Endothelial cell of umbilical vein (primary cell): ENCODE data around the gene LHX3. TPM values are rescaled to one million over a fixed set of nuclear protein-coding genes. Genes with fewer than 3 reads are reported as not detected.

ENCODE experiments used
- BruUV-seq: library from RNA; stranded (reverse); fragments of 400-500 nt; replicated peaks from 2 replicates; lab custom pipeline; 2021; lab: Mats Ljungman, UMichigan
- CTCF ChIA-PET: fragments of 300-600, 350-600 bp; sonication (Branson Sonifier 250); formaldehyde crosslinking; loops from one replicate; lab custom pipeline; 2021; ENCODE audit warnings: antibody characterized with exemption, inconsistent platforms; lab: Charles Lee
- POLR2A ChIA-PET: fragments of 300-600, 350-600 bp; sonication (Branson Sonifier 250); formaldehyde crosslinking; loops from one replicate; lab custom pipeline; 2021; ENCODE audit warnings: antibody characterized with exemption, inconsistent platforms; lab: Charles Lee
- DNase-seq: peaks from one replicate; pipeline ENCODE4 v3.0.0-alpha.2; 2011; ENCODE audit warnings: low read depth, low spot score
- FAIRE-seq: peaks from 2 replicates; lab custom pipeline; 2011; peaks lifted over from hg19 to GRCh38; lab: Jason Lieb, UNC
- H2AFZ ChIP-seq: 2 replicates; pipeline ENCODE4 v1.6.0; 2012; ENCODE audit warnings: low read depth, low read length, control low read depth, inconsistent platforms
- H3K27ac ChIP-seq: 2 replicates; pipeline ENCODE4 v1.5.1; 2011; ENCODE audit warnings: low read depth, mild to moderate bottlenecking, control low read depth, low read length, moderate library complexity; ENCODE audit not compliant: insufficient read depth
- H3K27me3 ChIP-seq, 2 experiments: 2 replicates each; pipeline versions ENCODE4 v1.6.0 to v1.6.1; 2011; ENCODE audit warnings: low read length in 2 of 2, mixed read lengths in 1 of 2; ENCODE audit not compliant: control insufficient read depth in 2 of 2, insufficient read depth in 2 of 2
- H3K36me3 ChIP-seq, 2 experiments: 2 replicates in 1 of 2; 3 replicates in 1 of 2; pipeline ENCODE4 v1.5.1; 2011; ENCODE audit warnings: low read length in 2 of 2, mild to moderate bottlenecking in 1 of 2, moderate library complexity in 1 of 2; ENCODE audit not compliant: control insufficient read depth in 2 of 2, insufficient read depth in 2 of 2; ENCODE audit errors: extremely low read depth in 1 of 2
- H3K4me1 ChIP-seq: 3 replicates; pipeline ENCODE4 v1.5.1; 2011; ENCODE audit warnings: mild to moderate bottlenecking, low read length; ENCODE audit not compliant: control insufficient read depth, insufficient read depth; ENCODE audit errors: extremely low read depth
- H3K4me2 ChIP-seq: 2 replicates; pipeline ENCODE4 v1.6.1; 2011; ENCODE audit warnings: low read length, control low read depth, mixed read lengths; ENCODE audit not compliant: insufficient read depth
- H3K4me3 ChIP-seq, 3 experiments: fragments of 200-600 bp in 1 of 3; sonication (generic), shearing (Covaris generic) in 1 of 3; replicated peaks in 1 of 3; 2 replicates each; pipeline ENCODE4 v1.5.1; 2011 to 2016; ENCODE audit warnings: control low read depth in 3 of 3, low read length in 3 of 3, mild to moderate bottlenecking in 2 of 3, inconsistent platforms in 1 of 3, low read depth in 1 of 3, moderate library complexity in 1 of 3; ENCODE audit not compliant: insufficient read depth in 1 of 3
- H3K79me2 ChIP-seq: 2 replicates; pipeline ENCODE4 v1.6.0; 2012; ENCODE audit warnings: low read length, inconsistent platforms; ENCODE audit not compliant: control insufficient read depth, insufficient read depth
- H3K9ac ChIP-seq: replicated peaks from 2 replicates; pipeline ENCODE3; 2011; ENCODE audit warnings: low read length, control low read depth; ENCODE audit not compliant: insufficient read depth; ENCODE audit errors: extremely low read depth
- H3K9me1 ChIP-seq: replicated peaks from 3 replicates; pipeline ENCODE4 v1.6.0; 2011; ENCODE audit warnings: mild to moderate bottlenecking, low read length; ENCODE audit not compliant: control insufficient read depth, insufficient read depth; ENCODE audit errors: extremely low read depth
- H3K9me3 ChIP-seq: replicated peaks from 2 replicates; pipeline ENCODE4 v1.5.1; 2012; ENCODE audit warnings: low read length, inconsistent platforms; ENCODE audit not compliant: control insufficient read depth, insufficient read depth
- H4K20me1 ChIP-seq: replicated peaks from 2 replicates; pipeline ENCODE3; 2011; ENCODE audit warnings: mild to moderate bottlenecking, low read length; ENCODE audit not compliant: control insufficient read depth, insufficient read depth; ENCODE audit errors: extremely low read depth
- CTCF ChIP-seq, 2 donors: IDR thresholded peaks; 1 replicate in 1 of 2; 2 replicates in 1 of 2; pipeline ENCODE4 v1.5.1; 2011; ENCODE audit warnings: low read length in 2 of 2, mild to moderate bottlenecking in 2 of 2, moderate library complexity in 2 of 2, control low read depth in 1 of 2, inconsistent platforms in 1 of 2, low read depth in 1 of 2; ENCODE audit not compliant: insufficient read depth in 1 of 2; ENCODE audit errors: extremely low read depth in 1 of 2
- FOS ChIP-seq: IDR thresholded peaks from 2 replicates; pipeline ENCODE4 v1.6.1; 2011; ENCODE audit warnings: mild to moderate bottlenecking, low read length, moderate library complexity, borderline replicate concordance; ENCODE audit not compliant: insufficient read depth
- GATA2 ChIP-seq: IDR thresholded peaks from 2 replicates; pipeline ENCODE4 v1.7.0; 2011; ENCODE audit warnings: low read depth, mild to moderate bottlenecking, moderate library complexity, mixed read lengths, low read length; ENCODE audit not compliant: insufficient read length, insufficient read depth
- JUN ChIP-seq: IDR thresholded peaks from 2 replicates; pipeline ENCODE4 v1.6.1; 2011; ENCODE audit warnings: borderline replicate concordance, low read depth; ENCODE audit not compliant: insufficient read length, insufficient read depth
- MAX ChIP-seq: IDR thresholded peaks from 2 replicates; pipeline ENCODE4 v1.6.1; 2011; ENCODE audit not compliant: insufficient read depth, insufficient read length
- MYC ChIP-seq: IDR thresholded peaks from one replicate; pipeline ENCODE4 v1.6.1; 2011; ENCODE audit warnings: mild to moderate bottlenecking, low read depth, low read length
- POLR2A ChIP-seq: IDR thresholded peaks from 2 replicates; pipeline ENCODE4 v1.6.1; 2012; ENCODE audit warnings: low read depth, mild to moderate bottlenecking, control low read depth, low read length
- POLR2AphosphoS5 ChIP-seq: IDR thresholded peaks from 2 replicates; pipeline ENCODE4 v1.6.1; 2012; ENCODE audit warnings: low read depth, mild to moderate bottlenecking, control low read depth, low read length, moderate library complexity; ENCODE audit not compliant: insufficient read depth
- dilution Hi-C: fragments of 300-500 bp; cut with MboI; formaldehyde crosslinking; loops from one replicate; pipeline ENCODE4 v1.15.0; 2019; ENCODE audit warnings: low sequenced_read_pairs; ENCODE audit not compliant: extremely low pct_ligation_motif_present
- intact Hi-C: fragments of 100-400 bp; cut with micrococcal nuclease; formaldehyde crosslinking; loops from one replicate; pipeline ENCODE4 v1.10.0; 2022
- polyA plus RNA-seq, 4 experiments: library from polyadenylated mRNA; depleted of rRNA in 3 of 4; stranded (reverse) in 3 of 4; unstranded in 1 of 4; fragments of >200 nt; gene quantifications; 2 replicates each; pipeline versions ENCODE4 v1.2.1 to v1.2.3, GENCODE V29; 2011 to 2012; ENCODE audit warnings: missing spikeins in 1 of 4
- total RNA-seq: library from RNA; stranded (reverse); gene quantifications from 2 replicates; pipeline ENCODE4 v1.2.3, GENCODE V29; 2021

The LHX3 gene
- total and polyA plus RNA-seq, 2 donors (not counting 3 experiments of a cell fraction or from before 2014, with no cell fraction given) = not detected

- H2AFZ ChIP-seq = no peak overlapping the region
- dilution Hi-C loops (no loop called here), intact Hi-C loops (loop anchor here (5.0 kb wide), 1 partner anchor 142 kb away; no protein-coding TSS in a partner anchor)
- ChIA-PET POLR2A (no interaction called here), CTCF (interaction anchor here (1.0 to 1.8 kb wide), 5 partner anchors 9 to 59 kb away, joined by 3 to 6 read pairs (median 6); no protein-coding TSS in a partner anchor)
- H3K79me2 ChIP-seq = no peaks in the 10 kb centered on the region
- H3K9ac ChIP-seq = no peak overlapping the region
- no peak for DNase-seq
- no TSS peak for BruUV-seq
- no peak overlapping the region for H3K27ac ChIP-seq
- no peaks in the 10 kb centered on the region for H3K9me1 ChIP-seq
- no peaks in the 10 kb centered on the region for H3K27me3 ChIP-seq
- H4K20me1 ChIP-seq = no peaks in the 10 kb centered on the region
- peaks cover 7% of the 10 kb centered on the region for H3K4me1 ChIP-seq
- no peaks in the 10 kb centered on the region for H3K9me3 ChIP-seq
- TF ChIP-seq FOS (no peak), MYC (no peak), JUN (no peak), POLR2A (no peak), GATA2 (no peak), CTCF (IDR thresholded peaks at IDR 0.05; ENCODE audit: extremely low read depth in 1 of 2, insufficient read depth in 1 of 2, low read depth in 1 of 2, low read length in 2 of 2) (no peak), MAX (no peak), POLR2AphosphoS5 (no peak)
- no peaks in the 10 kb centered on the region for H3K36me3 ChIP-seq
- no peak for FAIRE-seq
- H3K4me3 ChIP-seq = no peak overlapping the region
- H3K4me2 ChIP-seq = no peak overlapping the region
These were observed 24.5 kb upstream of the LHX3 start for GRCh38 chr9:136229096-136230065.
